AG09309 (cell line): Measurements from ENCODE around the gene CASTOR2.
"Not testable (repeated sequence)": the region's sequence is repeated elsewhere in the genome, so short reads cannot be mapped to it uniquely, and the experiment has no call there.

ENCODE experiments used
- DNase-seq: peaks from one replicate; pipeline ENCODE4 v3.0.0-alpha.2; 2010; ENCODE audit warnings: low read depth
- H3K4me3 ChIP-seq: 2 replicates; pipeline ENCODE4 v1.5.1; 2011; ENCODE audit warnings: mild to moderate bottlenecking, low read depth, low read length, moderate library complexity; ENCODE audit not compliant: control insufficient read depth

The CASTOR2 gene

DNA sequence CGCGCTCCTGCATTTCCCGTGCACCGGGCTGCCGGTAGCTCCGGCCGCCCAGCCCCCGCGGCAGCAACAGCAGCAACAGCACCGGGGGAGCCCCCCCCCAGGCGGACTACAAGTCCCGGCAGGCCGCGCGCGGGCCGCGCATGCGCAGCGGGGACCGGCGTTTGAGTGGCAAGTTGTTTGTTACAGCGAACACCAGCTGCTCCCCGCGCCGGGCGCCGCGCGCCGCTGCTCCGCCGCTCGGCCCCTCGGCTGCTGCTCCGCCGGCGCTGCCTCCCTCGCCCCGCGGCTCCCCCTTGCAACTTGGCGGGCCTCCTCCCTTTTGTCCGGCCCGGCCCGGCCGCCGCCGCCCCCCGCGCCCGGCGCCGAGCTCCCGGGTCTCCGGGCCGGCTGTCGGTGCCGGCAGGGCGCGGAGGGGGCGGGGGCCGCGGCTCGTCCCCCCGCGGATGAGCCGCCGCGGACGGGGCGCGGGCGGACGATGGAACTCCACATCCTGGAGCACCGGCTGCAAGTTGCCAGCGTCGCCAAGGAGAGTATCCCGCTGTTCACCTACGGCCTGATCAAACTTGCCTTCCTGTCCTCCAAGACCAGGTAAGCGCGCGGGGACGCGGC lies at the start of gene CASTOR2:
TSS of gene CASTOR2 (plus strand) at position 195 of the 609 bp plus-strand sequence. CDS start at position 476, 281 bp downstream.
- not testable (repeated sequence) for H3K4me3 ChIP-seq

DNA sequence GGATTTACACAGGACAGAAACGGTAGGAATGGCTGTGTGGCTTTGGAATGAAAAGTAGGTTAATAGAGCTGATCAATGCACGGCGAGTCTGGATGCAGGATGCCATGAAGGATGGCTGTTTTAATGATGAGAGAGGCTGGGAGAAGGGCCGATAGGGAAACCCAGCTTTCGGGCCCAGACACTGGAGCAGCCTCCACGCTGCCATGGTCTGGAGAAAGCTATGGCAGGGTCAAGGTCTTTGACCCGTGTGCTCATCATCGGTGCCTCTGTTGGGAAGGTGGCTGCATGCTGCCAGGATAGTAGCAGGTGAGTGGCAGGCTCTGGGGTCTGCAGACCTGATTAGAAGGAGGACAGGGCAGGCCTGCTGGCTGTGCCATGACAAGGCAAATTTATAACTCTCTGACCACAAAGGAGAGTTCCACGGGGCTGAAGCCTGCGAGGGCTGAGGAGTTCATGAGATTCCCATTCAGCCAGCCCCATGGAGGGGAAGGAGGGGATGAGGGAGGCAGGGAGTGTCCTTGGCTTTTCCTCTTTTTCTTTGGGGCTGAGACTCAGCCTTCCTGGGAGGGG lies 42.1 kb upstream of the CASTOR2 start:
- not testable (repeated sequence) for DNase-seq, H3K4me3 ChIP-seq

More for the DNA sequence above, at the start of gene CASTOR2:
- not testable (repeated sequence) for DNase-seq

DNA sequence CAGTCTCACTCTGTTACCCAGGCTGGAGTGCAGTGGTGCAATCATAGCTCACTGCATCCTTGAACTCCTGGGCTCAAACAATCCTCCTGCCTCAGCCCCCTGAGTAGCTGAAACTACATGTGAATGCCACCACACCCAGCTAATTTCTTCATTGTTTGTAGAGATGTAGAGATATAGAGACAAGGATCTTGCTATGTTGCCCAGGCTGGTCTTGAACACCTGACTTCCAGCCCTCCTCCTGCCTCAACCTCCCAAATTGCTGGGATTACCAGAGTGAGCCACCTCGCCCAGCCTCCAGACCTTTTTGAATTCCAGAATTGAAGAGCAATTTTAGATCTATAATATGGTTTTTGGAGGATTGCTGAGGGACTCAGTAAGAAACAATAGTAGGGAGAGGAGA lies 40.9 kb upstream of the CASTOR2 start:
- not testable (repeated sequence) for DNase-seq, H3K4me3 ChIP-seq

DNA sequence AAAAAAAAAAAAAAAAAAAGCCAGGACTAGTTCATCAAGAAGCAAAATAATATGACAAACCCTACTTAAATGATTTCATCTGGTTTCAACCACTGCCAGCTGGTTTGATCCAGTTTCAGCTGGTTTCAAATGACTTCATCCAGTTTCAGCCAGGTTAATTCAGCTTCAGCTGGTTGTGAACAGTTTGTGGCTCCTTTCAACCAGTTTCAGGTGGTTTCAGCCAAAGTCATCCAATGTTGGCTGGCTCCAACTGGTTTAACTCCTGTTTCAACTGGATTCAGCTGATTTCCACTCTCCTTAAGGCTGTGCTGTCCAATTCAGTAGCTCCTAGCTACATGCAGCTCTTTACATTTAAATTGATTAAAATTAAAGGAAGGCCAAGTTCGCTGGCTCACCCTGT lies 37.5 kb upstream of the CASTOR2 start:
- DNase-seq, H3K4me3 ChIP-seq: not testable (repeated sequence)

DNA sequence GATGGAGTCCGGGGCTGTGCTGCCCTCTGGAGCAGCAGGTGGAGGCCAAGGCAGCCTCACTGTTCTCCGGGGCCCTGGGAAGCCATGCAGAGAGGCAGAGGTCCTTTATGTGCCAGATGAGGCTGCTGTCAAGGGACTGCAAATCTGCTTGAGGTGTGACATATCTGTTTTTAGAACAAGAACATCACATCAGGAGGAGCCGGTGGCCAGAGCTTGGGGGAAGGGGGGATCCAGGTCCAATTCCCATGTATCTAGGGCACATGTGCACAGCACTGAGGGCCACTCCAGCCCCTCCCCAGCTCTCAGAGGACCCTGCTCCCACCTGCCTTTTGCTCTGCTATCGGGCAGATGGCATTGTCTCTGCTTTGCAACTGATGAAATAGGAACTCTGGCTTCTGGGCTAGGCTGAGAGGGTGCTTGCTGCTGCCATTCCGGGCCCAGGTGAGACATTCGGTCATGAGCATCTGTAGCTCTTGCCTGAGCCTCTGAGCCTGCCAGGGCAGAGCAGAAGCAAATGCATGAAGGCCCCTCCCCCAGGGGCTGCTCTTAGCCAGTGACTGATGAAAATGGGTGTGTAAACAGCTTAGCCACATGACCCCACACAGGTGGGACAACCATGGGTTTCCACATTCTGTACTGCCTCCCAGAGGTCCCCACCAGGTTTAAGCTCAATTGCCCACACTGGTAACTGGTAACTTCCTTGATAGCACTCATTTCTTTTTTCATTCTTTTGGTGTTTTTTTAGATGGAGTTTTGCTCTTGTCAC lies 32.8 kb upstream of the CASTOR2 start:
- DNase-seq, H3K4me3 ChIP-seq: not testable (repeated sequence)

DNA sequence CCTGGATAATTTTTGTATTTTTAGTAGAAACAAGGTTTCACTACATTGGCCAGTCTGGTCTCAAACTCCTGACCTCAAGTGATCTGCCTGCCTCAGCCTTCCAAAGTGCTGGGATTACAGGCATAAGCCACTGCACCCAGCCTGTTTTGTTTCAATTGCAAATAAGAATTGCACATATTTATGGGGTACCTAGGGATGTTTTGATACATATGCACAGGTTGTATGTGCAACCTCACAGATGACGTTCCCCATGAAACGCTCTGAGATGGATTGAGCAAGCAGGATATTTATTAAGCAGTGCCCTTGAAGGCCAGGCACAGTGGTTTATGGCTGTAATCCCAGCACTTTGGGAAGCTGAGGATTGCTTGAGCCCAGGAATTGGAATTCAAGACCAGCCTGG lies 25.1 kb upstream of the CASTOR2 start:
- not testable (repeated sequence) for DNase-seq, H3K4me3 ChIP-seq

DNA sequence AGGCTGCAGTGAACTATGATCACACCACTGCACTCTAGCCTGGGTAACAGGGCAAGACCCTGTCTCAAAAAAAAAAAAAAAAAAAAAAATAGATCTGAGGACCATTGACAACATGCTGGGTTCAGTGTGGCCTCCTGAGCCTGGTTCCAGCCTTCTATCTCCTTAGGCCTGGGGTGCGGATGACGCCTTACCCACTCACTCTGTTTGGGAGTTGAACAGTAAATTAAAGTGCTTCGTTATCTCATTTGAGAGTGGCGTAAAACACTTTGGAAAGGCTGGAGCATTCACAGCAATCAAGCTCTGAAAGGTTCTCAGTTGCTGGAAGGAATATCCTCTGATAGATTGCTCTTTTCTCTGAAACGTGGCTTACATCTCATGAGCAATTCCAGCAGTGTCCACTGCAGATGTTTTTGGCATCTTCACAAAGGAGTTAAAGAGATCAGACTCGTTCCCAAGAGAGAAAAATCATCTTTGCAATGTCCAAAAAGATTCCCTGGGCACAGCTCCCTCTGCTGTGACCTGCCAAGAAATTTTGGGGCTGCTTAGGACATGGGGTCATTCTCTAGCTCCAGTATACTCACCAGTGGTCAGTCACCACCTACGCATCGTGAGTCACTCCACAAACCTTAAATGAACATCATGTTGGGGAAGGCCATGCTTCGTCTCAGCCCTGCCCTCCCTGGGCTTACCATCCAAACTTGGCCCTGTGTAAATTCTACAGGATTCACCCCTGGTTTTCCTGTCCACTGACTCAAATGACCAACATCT lies 23.0 kb upstream of the CASTOR2 start:
- DNase-seq, H3K4me3 ChIP-seq: not testable (repeated sequence)

DNA sequence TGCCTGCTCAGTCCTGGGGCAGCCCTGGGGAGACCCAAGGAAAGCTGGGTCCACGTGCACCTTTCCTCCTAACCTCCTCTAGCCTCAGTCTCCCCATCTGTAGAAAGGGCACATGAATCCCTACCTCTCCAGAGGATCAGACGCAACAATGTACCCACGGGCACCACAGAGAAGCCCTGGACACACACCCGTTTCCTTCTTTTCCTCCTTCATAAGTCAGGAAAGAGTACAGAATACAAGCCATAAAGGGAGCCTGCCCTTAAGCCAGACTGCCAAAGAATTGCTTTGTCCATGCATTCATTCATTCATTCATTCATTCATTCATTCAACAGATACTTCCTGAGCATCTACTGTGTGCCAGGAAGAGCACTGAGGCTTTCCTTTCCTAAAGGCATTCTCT lies 20.6 kb upstream of the CASTOR2 start:
- not testable (repeated sequence) for H3K4me3 ChIP-seq, DNase-seq

DNA sequence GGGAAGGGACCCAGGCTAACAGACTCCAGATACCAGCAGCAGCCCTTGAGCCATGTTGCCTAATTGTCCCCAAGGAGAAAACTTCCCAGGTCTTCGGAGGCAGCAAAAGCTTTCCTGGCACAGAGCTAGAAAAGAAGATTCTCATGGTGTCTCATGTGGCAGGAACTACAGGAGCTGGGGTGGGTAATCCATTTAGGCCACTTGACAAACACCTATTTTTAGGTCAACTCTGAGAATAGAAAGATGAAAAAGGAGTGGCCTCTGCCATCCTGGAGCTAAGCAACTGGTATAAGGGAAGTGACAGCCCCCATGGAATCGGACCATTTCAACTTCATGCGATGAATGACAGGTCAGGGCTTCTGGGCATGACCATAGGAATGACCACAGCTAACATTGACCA lies 16.8 kb upstream of the CASTOR2 start:
- not testable (repeated sequence) for DNase-seq, H3K4me3 ChIP-seq

DNA sequence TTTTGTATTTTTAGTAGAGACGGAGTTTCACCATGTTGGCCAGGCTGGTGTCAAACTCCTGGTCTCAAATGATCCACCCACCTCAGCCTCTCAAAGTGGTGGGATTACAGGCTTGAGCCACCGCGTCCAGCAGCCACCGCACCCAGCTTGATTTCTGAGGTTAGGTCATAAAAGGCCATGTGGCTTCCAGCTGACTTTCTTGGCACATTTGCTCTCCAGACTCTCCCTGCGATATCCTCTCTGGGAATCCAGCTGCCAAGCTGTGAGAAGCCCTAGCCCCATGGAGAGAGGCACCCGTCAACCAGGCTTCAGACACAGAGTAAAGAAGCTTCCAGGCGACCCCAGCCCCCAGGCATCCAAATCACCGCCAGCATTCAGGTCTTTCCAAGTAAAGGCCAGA lies 10.7 kb upstream of the CASTOR2 start:
- not testable (repeated sequence) for H3K4me3 ChIP-seq, DNase-seq

DNA sequence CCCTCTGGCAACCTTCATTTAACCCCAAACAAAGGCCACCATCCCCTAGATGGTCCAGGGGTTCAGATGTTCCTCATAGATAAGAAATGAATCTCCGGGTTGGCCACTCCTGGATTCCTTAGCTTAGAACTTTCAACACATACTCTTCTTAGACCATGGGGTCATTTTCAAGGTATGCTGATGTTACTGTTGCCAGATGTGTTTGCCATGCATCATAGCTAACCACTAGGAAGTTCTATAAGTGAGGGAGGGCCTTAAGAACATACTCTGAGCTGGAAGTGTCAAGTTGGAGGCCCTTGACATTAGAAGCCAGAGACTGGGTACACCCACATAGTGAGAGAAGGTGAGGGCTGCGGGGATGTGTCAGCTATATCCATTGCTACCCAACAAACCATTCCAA lies 6.2 kb upstream of the CASTOR2 start:
- not testable (repeated sequence) for H3K4me3 ChIP-seq, DNase-seq

DNA sequence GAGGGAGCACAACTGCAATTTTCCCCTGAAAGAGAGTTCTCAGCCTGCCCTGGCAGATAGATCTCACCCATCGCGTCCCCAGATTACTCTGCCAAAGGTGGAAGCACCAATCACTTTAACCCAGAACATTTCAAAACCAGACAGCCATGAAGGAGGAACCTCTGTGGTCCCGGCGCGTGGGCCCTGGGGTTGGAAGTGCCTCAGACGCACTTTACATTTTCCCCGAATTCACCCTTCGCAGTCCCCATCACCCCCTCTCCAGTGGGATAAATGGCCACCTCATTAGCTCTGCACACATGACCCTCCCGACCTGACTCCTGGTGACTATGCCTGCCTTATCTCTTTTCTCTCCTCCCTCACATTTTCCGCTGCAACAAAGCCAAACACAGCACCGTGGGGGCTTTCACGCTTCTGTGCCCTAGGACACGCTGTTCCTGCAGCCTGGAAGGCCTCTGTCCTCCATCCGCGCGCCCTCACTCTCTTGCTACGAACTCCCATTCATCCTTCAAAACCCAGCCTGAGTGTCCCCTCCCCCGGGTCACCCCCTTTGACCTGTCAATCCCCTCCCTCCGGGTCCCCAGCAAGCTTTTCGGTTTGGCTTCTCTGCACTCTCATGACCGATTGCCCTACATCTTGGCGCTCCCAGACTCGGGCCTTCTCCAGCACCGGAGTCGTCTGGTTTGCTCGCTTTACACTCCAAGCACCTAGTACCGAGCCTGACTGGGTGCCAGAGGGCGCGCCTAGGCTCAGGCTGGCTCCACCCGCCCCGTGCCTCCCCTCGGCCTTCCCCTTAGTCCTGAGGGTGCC lies 598 bp upstream of the CASTOR2 start:
- DNase-seq, H3K4me3 ChIP-seq: not testable (repeated sequence)

DNA sequence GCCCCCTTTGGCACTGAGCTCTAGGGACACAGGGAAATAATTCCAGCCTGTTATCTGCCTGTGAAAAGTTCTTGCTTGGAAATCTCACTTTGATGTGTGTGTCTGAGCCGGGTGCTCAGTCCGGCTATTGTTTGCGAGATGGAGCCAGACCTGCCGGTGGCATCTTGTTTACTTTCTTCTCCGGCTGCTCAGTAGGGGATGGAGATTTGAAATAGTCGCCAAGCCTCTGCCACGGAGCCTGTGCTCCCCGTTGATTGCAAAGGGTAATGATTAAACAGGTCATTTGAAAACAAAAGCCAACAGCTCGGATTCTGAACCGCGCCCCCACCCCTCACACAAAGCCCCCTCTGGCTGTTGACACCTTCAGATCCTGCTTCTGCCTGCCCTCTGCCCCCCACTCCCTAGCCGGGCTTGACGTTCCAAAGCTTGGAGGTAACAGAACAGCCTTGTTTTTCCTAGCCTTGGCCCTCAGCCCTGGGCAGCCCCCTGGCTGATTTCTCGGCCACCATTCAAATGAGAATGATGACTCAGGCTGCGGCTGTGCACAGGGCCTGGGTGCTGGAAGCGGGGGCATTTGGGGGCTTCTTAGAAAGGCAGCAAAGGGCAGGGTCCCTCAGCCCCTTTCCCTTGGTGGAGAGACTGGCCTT lies 1.8 kb downstream of the CASTOR2 start:
- DNase-seq: not testable (repeated sequence)

DNA sequence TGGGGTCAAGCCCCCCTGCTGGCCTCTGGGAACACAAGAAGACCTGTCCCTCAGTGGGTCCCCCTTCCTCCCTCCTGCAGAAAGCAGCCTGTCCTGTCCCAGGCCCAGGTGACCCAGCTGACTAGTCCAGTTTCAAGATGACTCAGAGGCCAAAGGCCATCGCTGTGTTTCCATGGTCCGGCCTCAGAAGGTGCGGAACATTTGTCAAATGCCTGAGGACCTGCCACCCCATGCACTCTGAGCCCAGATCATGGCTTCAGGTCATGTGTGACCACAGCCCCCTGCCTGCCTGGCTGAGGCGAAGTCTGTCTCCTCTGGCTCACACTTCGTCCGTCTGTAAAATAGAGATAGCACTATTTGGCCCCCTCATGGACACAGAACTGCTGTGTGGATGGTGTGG lies 2.4 kb downstream of the CASTOR2 start:
- H3K4me3 ChIP-seq, DNase-seq: not testable (repeated sequence)

More for the DNA sequence above, 1.8 kb downstream of the CASTOR2 start:
- H3K4me3 ChIP-seq: not testable (repeated sequence)

DNA sequence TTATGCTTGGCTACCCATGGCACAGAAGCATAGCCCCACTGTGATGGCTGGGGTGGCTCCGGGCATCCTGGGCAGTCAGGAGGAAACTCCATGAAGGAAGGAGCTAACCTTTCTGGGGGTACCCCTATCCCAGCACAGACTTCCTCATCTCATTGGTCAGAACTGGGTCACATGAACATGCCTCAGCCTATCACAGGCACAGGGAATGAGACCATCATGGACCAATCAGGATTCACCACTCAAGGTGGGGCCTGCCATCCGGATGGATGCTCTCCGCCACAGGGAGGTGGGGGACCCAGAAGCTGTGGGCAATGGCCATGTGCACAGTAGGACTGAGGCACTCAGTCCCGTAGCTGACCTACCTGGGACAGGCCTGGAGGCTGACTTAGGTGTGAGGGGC lies 6.9 kb downstream of the CASTOR2 start:
- not testable (repeated sequence) for DNase-seq, H3K4me3 ChIP-seq

DNA sequence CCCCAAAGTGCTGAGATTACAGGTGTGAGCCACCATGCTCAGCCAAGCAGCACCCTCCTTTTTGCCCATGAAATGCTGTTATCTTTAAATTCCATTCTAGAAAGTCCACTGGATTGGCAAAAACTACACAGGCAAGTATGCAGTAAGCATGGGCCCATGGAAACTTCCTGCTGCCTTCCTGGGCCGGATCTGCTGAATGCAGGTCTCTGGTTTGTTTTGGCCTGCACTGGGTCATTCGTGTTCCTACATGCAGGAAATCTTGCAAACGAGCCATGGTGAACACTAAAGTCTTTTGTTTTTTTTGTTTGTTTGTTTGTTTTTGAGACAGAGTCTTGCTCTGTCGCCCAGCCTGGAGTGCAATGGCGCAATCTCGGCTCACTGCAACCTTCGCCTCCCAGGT lies 7.9 kb downstream of the CASTOR2 start:
- H3K4me3 ChIP-seq, DNase-seq: not testable (repeated sequence)

DNA sequence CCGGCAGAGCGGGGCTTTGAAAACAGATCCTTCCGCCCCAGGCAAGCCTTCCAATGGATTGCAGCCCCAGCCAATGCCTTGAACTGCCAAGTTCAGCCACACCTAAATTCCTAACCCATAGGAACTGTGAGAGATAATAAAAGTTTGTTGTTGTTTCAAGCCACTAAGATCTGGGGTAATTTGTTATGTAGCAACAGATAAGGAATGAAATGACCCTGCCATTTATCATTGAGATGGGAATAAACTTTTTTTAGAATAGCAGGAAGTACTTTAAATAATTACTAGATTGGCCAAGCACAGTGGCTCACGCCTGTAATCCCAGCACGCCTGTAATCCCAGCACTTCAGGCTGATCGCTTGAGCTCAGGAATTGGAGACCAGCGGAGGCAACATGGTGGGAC lies 11.5 kb downstream of the CASTOR2 start:
- H3K4me3 ChIP-seq, DNase-seq: not testable (repeated sequence)

DNA sequence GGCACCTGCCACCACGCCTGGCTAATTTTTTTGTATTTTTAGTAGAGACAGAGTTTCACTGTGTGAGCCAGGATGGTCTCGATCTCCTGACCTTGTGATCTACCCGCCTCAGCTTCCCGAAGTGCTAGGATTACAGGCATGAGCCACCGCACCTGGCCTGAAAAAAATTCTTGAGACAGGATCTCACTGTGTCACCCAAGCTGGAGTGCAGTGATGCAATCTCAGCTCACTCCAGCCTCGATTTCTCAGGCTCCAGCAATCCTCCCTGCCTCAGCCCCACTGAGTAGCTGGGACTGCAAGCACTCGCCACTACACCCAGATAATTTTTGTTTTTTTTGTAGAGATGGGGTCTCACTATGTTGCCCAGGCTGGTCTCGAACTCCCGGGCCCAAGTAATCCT lies 13.0 kb downstream of the CASTOR2 start:
- H3K4me3 ChIP-seq, DNase-seq: not testable (repeated sequence)
